PC-3 (cell line): Measurements from ENCODE around the gene CLASP1. TPM values are rescaled to one million over a fixed set of nuclear protein-coding genes. Genes with fewer than 3 reads are reported as not detected.

Source experiments
- ATAC-seq: fragments of 200-7000 bp; cut with Tn5 transposase; 2 replicates; pipeline ENCODE4 v1.9.1; 2020; ENCODE audit warnings: mild to moderate bottlenecking, moderate library complexity
- BruUV-seq: library from RNA; stranded (reverse); fragments of 400-500 nt; replicated peaks from 2 replicates; lab custom pipeline; 2021; lab: Mats Ljungman, UMichigan
- CTCF ChIA-PET: fragments of 300-600 bp; sonication (Branson Sonifier 250); formaldehyde crosslinking; loops from one replicate; lab custom pipeline; 2022; ENCODE audit warnings: antibody characterized with exemption; lab: Charles Lee
- POLR2A ChIA-PET: fragments of 300-600 bp; sonication (Branson Sonifier 250); formaldehyde crosslinking; loops from one replicate; lab custom pipeline; 2022; ENCODE audit warnings: antibody characterized with exemption; ENCODE audit not compliant: unreplicated experiment; lab: Charles Lee
- DNase-seq: peaks from one replicate; pipeline ENCODE4 v3.0.0-alpha.2; 2015
- H2AFZ ChIP-seq: fragments of 300-600 bp; sonication (generic); 2 replicates; pipeline ENCODE4 v1.6.0; 2016; ENCODE audit warnings: antibody characterized with exemption, low read length
- H3F3A ChIP-seq: fragments of 300-600 bp; sonication (generic); one replicate; pipeline ENCODE4 v1.6.0; 2017; ENCODE audit warnings: antibody characterized with exemption, low read length, control low read depth, mild to moderate bottlenecking; ENCODE audit not compliant: unreplicated experiment
- H3K27ac ChIP-seq: fragments of 300-600 bp; sonication (generic); 2 replicates; pipeline ENCODE4 v1.5.1; 2016; ENCODE audit warnings: mild to moderate bottlenecking, low read length
- H3K27me3 ChIP-seq: fragments of 300-600 bp; sonication (generic); 2 replicates; pipeline ENCODE4 v1.6.1; 2016; ENCODE audit warnings: low read length, mixed read lengths
- H3K36me3 ChIP-seq: fragments of 300-600 bp; sonication (generic); 2 replicates; pipeline ENCODE4 v1.6.1; 2016; ENCODE audit warnings: low read depth, mixed run types, low read length, mixed read lengths
- H3K4me1 ChIP-seq: fragments of 300-600 bp; sonication (generic); 2 replicates; pipeline ENCODE4 v1.5.1; 2016; ENCODE audit warnings: low read length; ENCODE audit not compliant: insufficient read depth
- H3K4me2 ChIP-seq: fragments of 300-600 bp; sonication (generic); 2 replicates; pipeline ENCODE4 v1.6.0; 2016; ENCODE audit warnings: low read length
- H3K4me3 ChIP-seq: fragments of 300-600 bp; sonication (generic); 2 replicates; pipeline ENCODE4 v1.5.1; 2016; ENCODE audit warnings: mild to moderate bottlenecking, low read length, mixed read lengths
- H3K79me2 ChIP-seq: fragments of 300-600 bp; sonication (generic); 2 replicates; pipeline ENCODE4 v1.6.1; 2017; ENCODE audit warnings: low read length, mixed read lengths
- H3K9ac ChIP-seq: fragments of 300-600 bp; sonication (generic); 2 replicates; pipeline ENCODE4 v1.6.0; 2016; ENCODE audit warnings: mild to moderate bottlenecking, low read length
- H3K9me2 ChIP-seq: fragments of 300-600 bp; sonication (generic); replicated peaks from 2 replicates; pipeline ENCODE4 v1.6.1; 2016; ENCODE audit warnings: mixed run types, low read length, mixed read lengths
- H3K9me3 ChIP-seq: fragments of 300-600 bp; sonication (generic); 2 replicates; pipeline ENCODE4 v1.6.1; 2016; ENCODE audit warnings: low read length, mixed read lengths
- H4K20me1 ChIP-seq: fragments of 300-600 bp; sonication (generic); 2 replicates; pipeline ENCODE4 v1.6.1; 2016; ENCODE audit warnings: low read length, mixed read lengths
- EZH2 ChIP-seq: fragments of 300-600 bp; sonication (generic); IDR thresholded peaks from one replicate; pipeline ENCODE4 v1.6.1; 2017; ENCODE audit warnings: antibody characterized with exemption, mild to moderate bottlenecking, low read length; ENCODE audit not compliant: unreplicated experiment
- EZH2phosphoT487 ChIP-seq: fragments of 300-600 bp; sonication (generic); IDR thresholded peaks from 2 replicates; pipeline ENCODE4 v1.6.1; 2018; ENCODE audit warnings: mild to moderate bottlenecking, antibody characterized with exemption, low read length, borderline replicate concordance
- intact Hi-C: fragments of 100-400 bp; cut with micrococcal nuclease; formaldehyde crosslinking; loops from 2 replicates; pipeline ENCODE4 v1.9.0; 2023
- total RNA-seq: library from RNA; depleted of rRNA; stranded (reverse); fragments of >200 nt; gene quantifications from 2 replicates; pipeline ENCODE4 v1.2.3, GENCODE V29; 2014
- TF ChIP-seq, protein P1 (sequence below): fragments of 300-600 bp; sonication (generic); conservative IDR thresholded peaks from 2 replicates; pipeline ENCODE4 v1.5.1; 2017; ENCODE audit warnings: antibody characterized with exemption, low read depth, mild to moderate bottlenecking, low read length

The CLASP1 gene
- total RNA-seq, 1 experiment from 2014 or later = 24.3 TPM

- no peak overlapping the region for H3K4me2 ChIP-seq
- peaks cover 6% of the 10 kb centered on the region for H3K4me1 ChIP-seq
- ChIA-PET CTCF (no interaction called here), POLR2A (no interaction called here)
- H3K27ac ChIP-seq = no peak overlapping the region
- no peaks in the 10 kb centered on the region for H4K20me1 ChIP-seq
- H3K9me3 ChIP-seq = no peaks in the 10 kb centered on the region
- no peaks in the 10 kb centered on the region for H3K36me3 ChIP-seq
- ATAC-seq (no peak), DNase-seq (no peak)
- intact Hi-C loops = no loop called here
- H3K27me3 ChIP-seq = no peaks in the 10 kb centered on the region
- TF ChIP-seq EZH2 (no peak), EZH2phosphoT487 (no peak)
- TF ChIP-seq, protein P1, sequence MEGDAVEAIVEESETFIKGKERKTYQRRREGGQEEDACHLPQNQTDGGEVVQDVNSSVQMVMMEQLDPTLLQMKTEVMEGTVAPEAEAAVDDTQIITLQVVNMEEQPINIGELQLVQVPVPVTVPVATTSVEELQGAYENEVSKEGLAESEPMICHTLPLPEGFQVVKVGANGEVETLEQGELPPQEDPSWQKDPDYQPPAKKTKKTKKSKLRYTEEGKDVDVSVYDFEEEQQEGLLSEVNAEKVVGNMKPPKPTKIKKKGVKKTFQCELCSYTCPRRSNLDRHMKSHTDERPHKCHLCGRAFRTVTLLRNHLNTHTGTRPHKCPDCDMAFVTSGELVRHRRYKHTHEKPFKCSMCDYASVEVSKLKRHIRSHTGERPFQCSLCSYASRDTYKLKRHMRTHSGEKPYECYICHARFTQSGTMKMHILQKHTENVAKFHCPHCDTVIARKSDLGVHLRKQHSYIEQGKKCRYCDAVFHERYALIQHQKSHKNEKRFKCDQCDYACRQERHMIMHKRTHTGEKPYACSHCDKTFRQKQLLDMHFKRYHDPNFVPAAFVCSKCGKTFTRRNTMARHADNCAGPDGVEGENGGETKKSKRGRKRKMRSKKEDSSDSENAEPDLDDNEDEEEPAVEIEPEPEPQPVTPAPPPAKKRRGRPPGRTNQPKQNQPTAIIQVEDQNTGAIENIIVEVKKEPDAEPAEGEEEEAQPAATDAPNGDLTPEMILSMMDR = no peak
- no peaks in the 10 kb centered on the region for H3K9me2 ChIP-seq
- no peak overlapping the region for H3K9ac ChIP-seq
- H2AFZ ChIP-seq = no peak overlapping the region
- BruUV-seq = no TSS peak
- peaks cover 38% of the 10 kb centered on the region for H3K79me2 ChIP-seq
- no peak overlapping the region for H3K4me3 ChIP-seq
- no peaks in the 10 kb centered on the region for H3F3A ChIP-seq
Measured at GRCh38 chr2:121653035-121653434, 3.8 kb upstream of the CLASP1 start.

- TF ChIP-seq EZH2phosphoT487 (no peak), EZH2 (no peak)
- intact Hi-C loops = no loop called here
- Histone ChIP-seq H3K79me2 (peaks cover 64% of the 10 kb centered on the region), H4K20me1 (no peaks in the 10 kb centered on the region), H3K4me1 (peaks cover 20% of the 10 kb centered on the region), H3K4me2 (peak overlapping the region; percentile 92), H3K9me3 (no peaks in the 10 kb centered on the region), H3F3A (no peaks in the 10 kb centered on the region), H3K4me3 (peak overlapping the region; percentile 87), H3K9ac (peak overlapping the region; percentile 92), H3K36me3 (no peaks in the 10 kb centered on the region), H3K9me2 (no peaks in the 10 kb centered on the region), H2AFZ (peak overlapping the region; percentile 95), H3K27ac (peak overlapping the region; percentile 85), H3K27me3 (no peaks in the 10 kb centered on the region)
- CTCF ChIA-PET = interaction anchor here (1.0 to 1.3 kb wide), 2 partner anchors 54 to 119 kb away, joined by 6 to 7 read pairs; no protein-coding TSS in a partner anchor
- POLR2A ChIA-PET = interaction anchor here (0.6 to 1.2 kb wide), 4 partner anchors 9 to 119 kb away, joined by 3 to 6 read pairs (median 4); no protein-coding TSS in a partner anchor
- BruUV-seq = no TSS peak
- DNase-seq (no peak), ATAC-seq (no peak)
Measured at GRCh38 chr2:121650315-121650930, 1.2 kb upstream of the CLASP1 start.

DNA sequence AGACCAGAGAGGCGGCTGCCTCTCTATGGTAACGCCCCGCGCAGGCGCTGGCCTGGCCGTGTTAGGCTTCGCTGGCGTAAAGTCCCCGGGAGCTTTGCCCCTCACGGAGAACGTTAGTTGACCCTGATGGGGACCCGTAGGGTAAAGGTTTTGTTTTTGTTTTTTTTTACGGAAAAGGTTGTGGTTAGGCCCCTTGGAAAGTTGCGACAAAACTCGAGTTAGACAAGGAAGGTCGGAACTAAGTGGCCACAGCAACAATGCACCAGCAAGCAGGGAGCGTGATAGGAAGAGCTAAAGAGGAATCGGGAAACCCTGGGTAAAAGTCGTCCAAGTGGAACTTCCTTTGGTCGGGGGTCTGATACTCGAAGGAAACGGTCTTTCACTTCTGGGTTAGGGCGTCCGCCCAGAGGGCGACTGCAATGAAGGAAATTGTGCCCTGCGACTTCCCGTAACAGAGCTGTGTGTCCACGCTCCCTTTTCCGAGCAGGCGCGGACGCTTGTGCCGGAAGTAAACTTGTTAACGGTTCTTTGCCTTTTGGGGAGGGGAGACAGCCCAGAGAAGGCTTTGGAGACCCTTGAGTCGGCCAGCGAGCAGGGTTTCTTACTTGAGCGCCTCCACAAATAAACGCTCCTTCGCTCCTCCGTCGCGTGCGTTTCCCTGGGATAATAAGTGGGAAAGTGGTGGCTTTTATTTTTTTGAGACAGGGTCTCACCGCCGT, 493 bp upstream of the CLASP1 start:
- H4K20me1 ChIP-seq = no peaks in the 10 kb centered on the region
- DNase-seq (peak; percentile 96), ATAC-seq (peak; percentile 90)
- TF ChIP-seq EZH2phosphoT487 (no peak), EZH2 (no peak)
- TF ChIP-seq, protein P1 = no peak
- H3K9me3 ChIP-seq = no peaks in the 10 kb centered on the region
- H3K27ac ChIP-seq = peak overlapping the region; percentile 85
- H3K4me3 ChIP-seq = peak overlapping the region; percentile 87
- H2AFZ ChIP-seq = peak overlapping the region; percentile 95
- peaks cover 21% of the 10 kb centered on the region for H3K4me1 ChIP-seq
- H3K36me3 ChIP-seq = no peaks in the 10 kb centered on the region
- BruUV-seq = TSS peak; percentile 74
- no peaks in the 10 kb centered on the region for H3K27me3 ChIP-seq
- ChIA-PET POLR2A (interaction anchor here (0.6 to 1.2 kb wide), 4 partner anchors 8 to 118 kb away, joined by 3 to 6 read pairs (median 4); no protein-coding TSS in a partner anchor), CTCF (interaction anchor here (1.0 to 1.3 kb wide), 2 partner anchors 53 to 118 kb away, joined by 6 to 7 read pairs; no protein-coding TSS in a partner anchor)
- H3K9ac ChIP-seq = peak overlapping the region; percentile 92
- H3K79me2 ChIP-seq = peaks cover 71% of the 10 kb centered on the region
- no peaks in the 10 kb centered on the region for H3F3A ChIP-seq
- peak overlapping the region; percentile 92 for H3K4me2 ChIP-seq
- intact Hi-C loops = loop anchor here (1.0 to 5.0 kb wide), 3 partner anchors 15 to 118 kb away; no protein-coding TSS in a partner anchor
- H3K9me2 ChIP-seq = no peaks in the 10 kb centered on the region
